Naive B cell (primary cell): Measurements from ENCODE around the gene GPR78. TPM values are rescaled to one million over a fixed set of nuclear protein-coding genes. Genes with fewer than 3 reads are reported as not detected.
A peak's percentile ranks its signal among the peaks of the same experiment; 100 is the strongest.

Experiments used
- ATAC-seq, 2 donors: fragments of 150-1000 bp; cut with Tn5 transposase; 2 replicates each; pipeline ENCODE4 v1.10.0; 2021; ENCODE audit warnings: low read depth in 2 of 2, mild to moderate bottlenecking in 2 of 2, moderate library complexity in 2 of 2
- DNase-seq: peaks from one replicate; pipeline ENCODE4 v3.0.0; 2022
- H3K27ac Mint-ChIP-seq, 6 donors: one replicate each; pipeline ENCODE4 v1.8.0; 2020 to 2022; ENCODE audit warnings: mild to moderate bottlenecking in 6 of 6, mixed read lengths in 6 of 6, moderate library complexity in 5 of 6, inconsistent platforms in 2 of 6
- H3K27me3 Mint-ChIP-seq, 3 donors: one replicate each; pipeline ENCODE4 v1.8.0; 2021 to 2022; ENCODE audit warnings: mixed read lengths in 3 of 3, mild to moderate bottlenecking in 1 of 3
- H3K36me3 Mint-ChIP-seq, 2 donors: one replicate each; pipeline ENCODE4 v1.8.0; 2020 to 2022; ENCODE audit warnings: mixed read lengths in 2 of 2, inconsistent platforms in 1 of 2, mild to moderate bottlenecking in 1 of 2
- H3K4me1 Mint-ChIP-seq, 3 donors: one replicate each; pipeline ENCODE4 v1.8.0; 2020 to 2022; ENCODE audit warnings: mixed read lengths in 3 of 3, inconsistent platforms in 1 of 3, mild to moderate bottlenecking in 1 of 3, moderate library complexity in 1 of 3
- H3K4me3 Mint-ChIP-seq, 8 donors: one replicate each; pipeline ENCODE4 v1.8.0; 2020 to 2022; ENCODE audit warnings: mild to moderate bottlenecking in 8 of 8, mixed read lengths in 8 of 8, moderate library complexity in 8 of 8, inconsistent platforms in 2 of 8
- H3K9me3 Mint-ChIP-seq, 7 donors: one replicate each; pipeline ENCODE4 v1.8.0; 2020 to 2022; ENCODE audit warnings: mixed read lengths in 7 of 7, mild to moderate bottlenecking in 5 of 7, inconsistent platforms in 2 of 7, moderate library complexity in 1 of 7
- polyA plus RNA-seq, 6 donors: library from polyadenylated mRNA; unstranded; fragments of 300-500 nt; fragmentation: Illumina TruSeq; gene quantifications; one replicate each; pipeline ENCODE4 v1.2.3, GENCODE V29; 2021; ENCODE audit warnings: low read depth in 6 of 6

Gene GPR78
- polyA plus RNA-seq, 6 donors from 2014 or later: not detected

DNA sequence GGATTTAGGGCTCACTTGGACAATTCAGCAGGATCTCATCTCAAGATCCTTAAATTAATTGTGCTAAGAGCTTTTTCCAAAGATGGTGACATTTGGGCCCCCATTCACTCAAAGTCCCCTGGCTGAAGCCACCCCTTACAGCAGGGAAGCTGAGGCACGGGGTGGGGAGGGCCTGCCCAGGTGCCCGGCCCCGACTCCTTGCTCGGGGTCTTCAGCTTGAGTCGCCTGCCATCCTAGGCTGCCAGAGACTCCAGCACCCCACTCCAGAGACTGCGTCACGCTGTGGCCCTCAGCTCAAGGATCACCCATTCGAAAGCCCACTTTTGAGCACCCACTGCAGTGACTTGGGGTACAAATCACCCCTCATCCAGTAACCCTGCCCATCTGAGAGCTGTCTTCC lies 39.2 kb upstream of the GPR78 start:
- DNase-seq: no peak
- H3K4me3 Mint-ChIP-seq: no peak overlapping the region

DNA sequence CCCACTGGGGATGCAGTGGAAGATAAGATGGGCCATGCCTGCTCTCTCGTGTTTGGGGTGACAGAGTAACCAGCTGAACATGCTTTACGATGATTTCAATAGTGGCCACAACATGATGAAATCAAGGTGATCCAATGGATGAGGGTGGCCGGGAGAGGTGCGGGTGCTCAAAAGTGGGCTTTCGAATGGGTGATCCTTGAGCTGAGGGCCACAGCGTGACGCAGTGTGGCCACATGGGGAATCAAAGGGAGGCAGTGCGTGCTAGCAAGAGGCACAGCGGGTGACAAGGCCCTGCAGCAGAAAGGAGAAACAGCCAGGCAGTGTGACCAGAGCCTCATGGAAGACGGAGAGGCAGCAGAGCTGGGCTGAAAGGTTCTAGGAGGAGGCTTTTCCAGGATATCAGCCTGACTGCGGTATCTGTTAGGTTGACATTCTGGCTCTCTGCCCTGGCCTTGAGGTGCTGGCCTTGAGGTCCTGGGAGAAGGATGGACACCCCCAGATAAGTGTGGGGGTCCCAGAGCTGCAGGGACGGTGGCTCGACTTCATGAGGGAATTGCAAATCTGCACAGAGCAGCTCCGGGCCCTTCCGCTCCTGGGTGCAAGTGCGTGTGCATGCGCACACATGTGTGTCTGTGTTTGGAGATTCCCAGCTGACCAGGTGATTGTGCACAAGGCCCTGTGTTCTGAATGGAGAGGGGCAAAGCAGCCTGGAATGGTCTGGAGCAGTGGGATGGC lies 38.0 kb upstream of the GPR78 start:
- Mint-ChIP-seq H3K36me3 (no peaks in the 10 kb centered on the region), H3K4me1 (no peaks in the 10 kb centered on the region), H3K27me3 (peaks cover 0 to 8% (median 7%) of the 10 kb centered on the region in 3 donors), H3K27ac (no peak overlapping the region), H3K4me3 (no peak overlapping the region), H3K9me3 (peaks cover 0 to 4% (median 1%) of the 10 kb centered on the region in 7 donors)
- DNase-seq: no peak
- no peak for ATAC-seq

More for the DNA sequence above, 39.2 kb upstream of the GPR78 start:
- Mint-ChIP-seq H3K27ac (no peak overlapping the region), H3K27me3 (peaks cover 0 to 16% (median 7%) of the 10 kb centered on the region in 3 donors), H3K4me1 (no peaks in the 10 kb centered on the region), H3K36me3 (no peaks in the 10 kb centered on the region), H3K9me3 (peaks cover 0 to 2% (median 0%) of the 10 kb centered on the region in 7 donors)
- no peak for ATAC-seq

DNA sequence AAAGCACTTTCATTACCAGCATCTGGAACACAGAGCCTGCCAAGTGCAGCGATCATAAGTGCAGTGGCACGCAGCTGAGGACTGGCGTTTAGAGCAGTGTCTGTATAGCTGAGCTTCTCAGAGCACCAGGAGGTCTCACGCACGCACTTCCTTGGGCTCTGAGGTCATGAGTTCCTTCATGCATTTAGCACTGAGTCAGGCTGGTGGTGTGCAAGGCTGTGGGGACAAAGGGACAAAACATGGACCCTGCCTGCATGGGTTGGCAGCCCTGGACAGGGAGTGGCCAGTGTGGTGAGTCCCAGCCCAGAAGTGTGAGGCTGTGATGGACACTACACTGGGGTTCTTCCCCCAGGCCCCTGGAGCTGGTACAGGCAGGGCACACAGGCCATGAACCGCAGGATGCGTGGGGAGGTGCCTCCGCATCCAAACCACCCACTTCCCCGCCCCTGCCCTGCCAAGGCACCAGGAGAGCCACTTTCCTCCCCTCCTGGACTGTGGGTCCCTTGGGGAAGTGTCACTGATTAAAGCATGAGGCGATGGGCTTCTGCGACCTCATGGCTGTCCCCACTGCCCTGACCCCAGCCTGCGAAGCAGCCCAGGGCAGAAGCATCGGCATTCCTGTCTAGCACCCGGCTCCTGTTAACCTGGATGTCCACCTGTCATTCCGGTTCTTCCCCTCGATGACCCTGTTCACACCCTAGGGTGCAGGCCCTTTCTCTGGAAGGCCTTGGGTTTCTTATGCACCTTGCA lies 37.2 kb upstream of the GPR78 start:
- ATAC-seq (no peak), DNase-seq (no peak)
- no peaks in the 10 kb centered on the region for H3K4me1 Mint-ChIP-seq
- H3K27me3 Mint-ChIP-seq: peaks cover 0 to 6% (median 6%) of the 10 kb centered on the region in 3 donors
- no peak overlapping the region for H3K4me3 Mint-ChIP-seq
- H3K9me3 Mint-ChIP-seq: peaks cover 0 to 4% (median 1%) of the 10 kb centered on the region in 7 donors
- no peaks in the 10 kb centered on the region for H3K36me3 Mint-ChIP-seq
- no peak overlapping the region for H3K27ac Mint-ChIP-seq

DNA sequence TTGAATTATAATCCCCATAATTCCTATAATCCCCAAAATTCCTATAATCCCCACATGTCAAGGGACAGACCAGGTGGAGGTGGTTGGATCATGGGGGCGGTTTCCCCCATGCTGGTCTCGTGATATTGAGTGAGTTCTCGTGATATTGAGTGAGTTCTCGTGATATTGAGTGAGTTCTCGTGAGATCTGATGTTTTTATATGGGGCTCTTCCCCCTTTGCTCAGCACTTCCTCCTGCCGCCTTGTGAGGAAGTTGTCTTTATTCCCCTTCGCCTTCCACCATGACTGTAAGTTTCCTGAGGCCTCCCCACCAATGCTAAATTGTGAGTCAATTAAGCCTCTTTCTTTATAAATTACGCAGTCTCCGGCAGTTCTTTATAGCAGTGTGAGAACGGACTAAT lies 36.6 kb upstream of the GPR78 start:
- Mint-ChIP-seq H3K27me3 (no peaks in the 10 kb centered on the region), H3K4me1 (no peaks in the 10 kb centered on the region), H3K36me3 (no peaks in the 10 kb centered on the region), H3K9me3 (peaks cover 0 to 4% (median 1%) of the 10 kb centered on the region in 7 donors), H3K4me3 (no peak overlapping the region), H3K27ac (no peak overlapping the region)
- ATAC-seq (no peak), DNase-seq (no peak)

DNA sequence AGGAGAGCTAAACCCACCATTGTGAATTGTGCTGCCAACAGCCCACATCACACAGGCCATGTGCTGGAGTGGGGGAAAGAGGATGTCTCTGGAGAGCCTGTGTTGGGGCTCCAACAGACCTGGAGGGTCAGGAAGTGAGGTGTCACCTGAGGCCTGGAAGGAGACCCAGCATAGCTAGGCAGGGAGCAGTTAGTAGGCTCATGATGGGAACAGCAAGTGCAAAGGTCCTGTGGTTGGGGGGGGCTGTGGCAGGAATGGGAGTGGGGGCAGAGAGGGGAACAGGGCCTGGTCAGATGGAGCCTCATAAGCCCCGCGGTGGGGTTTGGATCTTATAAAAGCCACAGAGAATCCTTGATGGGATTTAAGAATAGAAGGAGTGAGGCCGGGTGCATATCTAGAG lies 35.9 kb upstream of the GPR78 start:
- no peak for ATAC-seq
- no peaks in the 10 kb centered on the region for H3K27me3 Mint-ChIP-seq
- no peaks in the 10 kb centered on the region for H3K36me3 Mint-ChIP-seq
- H3K4me1 Mint-ChIP-seq: no peaks in the 10 kb centered on the region
- H3K4me3 Mint-ChIP-seq: no peak overlapping the region
- H3K9me3 Mint-ChIP-seq: peaks cover 0 to 4% (median 1%) of the 10 kb centered on the region in 7 donors
- no peak overlapping the region for H3K27ac Mint-ChIP-seq
- DNase-seq: no peak

DNA sequence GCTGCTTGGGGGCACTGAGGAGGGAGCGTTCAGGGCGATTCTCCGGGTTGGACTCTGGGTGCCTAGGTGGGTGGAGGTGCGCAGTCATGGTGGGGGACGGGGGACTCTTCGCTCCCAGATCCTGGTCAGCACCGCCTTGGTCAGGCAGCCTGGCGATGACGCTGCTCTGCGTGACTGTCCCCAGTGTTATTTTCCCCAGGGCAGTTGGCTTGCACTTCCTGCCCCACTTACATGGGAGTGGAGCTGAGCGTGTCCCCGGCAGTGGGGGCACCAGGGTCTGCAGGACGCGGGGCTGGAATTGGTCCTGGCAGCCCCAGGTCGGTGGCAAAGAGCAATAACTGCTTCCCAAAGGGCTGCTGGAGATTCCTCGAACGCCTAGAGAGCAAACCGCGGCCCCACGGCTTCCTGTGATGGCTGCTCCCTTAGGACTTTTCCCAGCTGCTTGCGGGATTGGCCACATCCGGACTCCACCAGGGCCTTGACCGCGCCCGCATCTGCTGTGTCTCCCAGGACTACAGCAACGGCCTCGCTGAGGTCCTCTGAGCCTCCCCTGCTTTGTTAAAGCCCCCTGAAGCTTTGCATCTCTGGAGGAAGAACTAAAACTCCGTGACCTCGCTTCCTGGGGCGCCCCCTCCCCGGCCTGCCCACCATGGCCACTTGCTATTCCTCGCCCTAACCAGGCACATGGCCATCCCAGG lies 35.3 kb upstream of the GPR78 start:
- ATAC-seq: no peak
- H3K9me3 Mint-ChIP-seq: peaks cover 0 to 4% (median 1%) of the 10 kb centered on the region in 7 donors
- H3K27me3 Mint-ChIP-seq: no peaks in the 10 kb centered on the region
- H3K36me3 Mint-ChIP-seq: no peaks in the 10 kb centered on the region
- no peaks in the 10 kb centered on the region for H3K4me1 Mint-ChIP-seq
- H3K27ac Mint-ChIP-seq: no peak overlapping the region
- no peak overlapping the region for H3K4me3 Mint-ChIP-seq
- no peak for DNase-seq

DNA sequence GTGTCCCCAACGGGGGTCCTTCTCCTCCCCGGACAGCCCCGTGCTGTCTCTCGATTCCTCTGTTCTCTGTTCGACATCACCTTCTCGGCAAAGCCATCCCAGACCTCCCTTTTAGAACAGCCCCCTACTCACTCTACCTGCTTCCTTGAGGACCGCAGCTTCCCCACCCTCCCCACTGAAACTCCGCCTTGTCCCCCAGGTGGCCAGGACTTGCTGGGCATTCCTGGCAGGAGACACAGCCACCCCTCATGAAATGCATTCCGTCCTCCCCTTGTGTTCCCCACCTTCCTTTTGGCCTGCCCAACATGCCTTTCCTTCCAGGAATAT lies 34.8 kb upstream of the GPR78 start:
- Mint-ChIP-seq H3K4me3 (no peak overlapping the region), H3K27ac (no peak overlapping the region), H3K4me1 (no peaks in the 10 kb centered on the region), H3K27me3 (no peaks in the 10 kb centered on the region), H3K9me3 (peaks cover 0 to 4% (median 1%) of the 10 kb centered on the region in 7 donors), H3K36me3 (no peaks in the 10 kb centered on the region)
- no peak for DNase-seq
- ATAC-seq: no peak

DNA sequence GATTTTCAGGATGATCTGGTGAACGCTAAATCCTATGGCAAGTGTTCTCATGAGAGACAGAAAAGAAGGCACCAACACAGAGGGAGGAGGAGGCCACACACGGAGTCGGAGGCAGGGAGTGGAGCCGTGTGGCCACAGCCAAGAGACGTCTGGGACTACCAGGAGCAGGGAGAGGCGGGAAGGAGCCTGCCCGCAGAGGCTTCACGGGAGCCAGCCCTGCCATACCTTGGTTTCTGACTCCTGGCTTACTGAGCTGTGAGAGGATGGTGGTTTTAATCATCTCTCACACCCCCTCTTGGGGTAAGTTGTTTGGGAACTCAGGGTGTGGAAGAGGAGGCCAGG lies 33.5 kb upstream of the GPR78 start:
- Mint-ChIP-seq H3K27me3 (no peaks in the 10 kb centered on the region), H3K27ac (no peak overlapping the region), H3K9me3 (peaks cover 0 to 7% (median 1%) of the 10 kb centered on the region in 7 donors), H3K4me3 (no peak overlapping the region), H3K36me3 (no peaks in the 10 kb centered on the region), H3K4me1 (no peaks in the 10 kb centered on the region)
- DNase-seq (no peak), ATAC-seq (no peak)

DNA sequence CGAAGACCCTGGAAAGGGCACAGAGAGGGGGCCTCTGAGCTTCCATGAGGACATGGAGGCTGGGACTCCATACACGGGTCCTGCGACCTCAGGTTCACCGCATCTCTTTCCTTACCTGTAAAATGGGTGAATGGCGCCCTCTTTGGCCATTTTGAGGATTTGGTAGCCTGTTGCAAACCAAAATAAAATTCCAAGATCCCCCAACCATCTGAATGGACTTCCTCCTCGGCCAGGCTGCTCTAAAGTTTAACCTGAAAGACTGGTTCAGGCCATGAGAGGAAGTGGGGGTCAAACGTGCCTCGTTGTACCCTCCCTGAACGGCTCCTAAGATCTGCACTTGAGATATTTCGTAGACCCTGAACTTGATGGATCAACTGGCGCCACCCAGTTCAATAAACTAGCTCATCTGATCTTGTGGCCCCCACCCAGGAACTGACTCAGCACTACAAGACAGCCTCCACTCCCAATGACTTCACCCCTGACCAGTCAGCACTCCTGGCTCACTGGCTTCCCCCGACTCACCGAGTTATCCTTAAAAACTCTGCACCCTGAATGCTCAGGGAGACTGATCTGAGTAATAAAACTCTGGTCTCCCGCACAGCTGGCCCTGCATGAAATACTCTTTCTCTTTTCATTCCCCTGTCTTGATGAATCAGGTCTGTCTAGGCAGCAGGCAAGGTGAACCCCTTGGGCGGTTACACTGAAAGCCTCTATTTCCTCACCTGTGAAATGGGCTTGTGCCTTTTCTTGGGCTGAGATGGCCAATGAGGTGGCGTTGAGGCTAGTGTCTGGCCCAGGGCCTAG lies 32.9 kb upstream of the GPR78 start:
- Mint-ChIP-seq H3K36me3 (no peaks in the 10 kb centered on the region), H3K4me1 (no peaks in the 10 kb centered on the region), H3K9me3 (peaks cover 0 to 8% (median 2%) of the 10 kb centered on the region in 7 donors), H3K4me3 (no peak overlapping the region), H3K27ac (no peak overlapping the region), H3K27me3 (peaks cover 0 to under 1% (median 0%) of the 10 kb centered on the region in 3 donors)
- ATAC-seq (no peak), DNase-seq (no peak)

DNA sequence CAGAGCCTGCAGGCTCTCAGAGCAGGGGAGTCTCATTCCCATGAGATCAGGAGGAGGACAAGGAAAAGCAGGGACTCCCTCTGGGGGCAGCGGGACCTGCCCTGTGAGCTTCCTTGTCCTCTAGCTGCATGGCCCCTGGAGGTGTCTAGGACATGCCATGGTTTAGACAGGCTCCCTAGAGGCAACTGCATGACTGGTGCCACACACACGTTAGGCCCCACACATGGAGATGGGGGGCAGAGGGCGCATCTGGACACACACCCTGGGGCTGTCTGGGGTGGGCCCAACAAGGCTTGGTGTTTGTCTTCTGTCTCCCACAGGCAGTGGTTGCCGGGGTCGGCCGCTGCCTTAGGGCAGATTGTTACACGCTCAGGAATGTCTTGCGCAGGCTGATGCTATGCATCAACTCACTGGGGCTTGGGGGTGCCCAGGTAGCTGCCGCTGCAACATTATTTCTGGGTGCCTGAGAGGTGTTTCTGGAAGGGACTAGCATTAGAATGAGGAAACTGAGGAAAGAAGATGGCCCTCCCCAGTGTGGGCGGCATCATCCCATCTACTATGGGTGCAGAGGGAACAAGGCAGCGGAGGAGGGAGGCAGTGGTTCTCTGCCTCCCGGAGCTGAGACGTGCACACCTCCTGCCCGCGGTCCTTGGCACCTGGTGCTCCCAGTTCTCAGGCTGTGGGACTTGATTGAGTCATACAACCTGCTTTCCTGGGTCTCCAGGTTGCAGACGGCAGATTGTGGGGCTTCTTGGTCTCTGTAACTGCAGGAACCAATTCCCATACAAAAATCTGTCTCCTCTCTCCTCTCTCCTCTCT lies 32.1 kb upstream of the GPR78 start:
- no peak overlapping the region for H3K4me3 Mint-ChIP-seq
- H3K36me3 Mint-ChIP-seq: no peaks in the 10 kb centered on the region
- no peak for DNase-seq
- peaks cover 0 to 6% (median 0%) of the 10 kb centered on the region in 3 donors for H3K27me3 Mint-ChIP-seq
- H3K27ac Mint-ChIP-seq: peak overlapping the region in 1 of 6 donors; percentile 54
- peaks cover 0 to 10% (median 5%) of the 10 kb centered on the region in 7 donors for H3K9me3 Mint-ChIP-seq
- no peaks in the 10 kb centered on the region for H3K4me1 Mint-ChIP-seq
- ATAC-seq: no peak

DNA sequence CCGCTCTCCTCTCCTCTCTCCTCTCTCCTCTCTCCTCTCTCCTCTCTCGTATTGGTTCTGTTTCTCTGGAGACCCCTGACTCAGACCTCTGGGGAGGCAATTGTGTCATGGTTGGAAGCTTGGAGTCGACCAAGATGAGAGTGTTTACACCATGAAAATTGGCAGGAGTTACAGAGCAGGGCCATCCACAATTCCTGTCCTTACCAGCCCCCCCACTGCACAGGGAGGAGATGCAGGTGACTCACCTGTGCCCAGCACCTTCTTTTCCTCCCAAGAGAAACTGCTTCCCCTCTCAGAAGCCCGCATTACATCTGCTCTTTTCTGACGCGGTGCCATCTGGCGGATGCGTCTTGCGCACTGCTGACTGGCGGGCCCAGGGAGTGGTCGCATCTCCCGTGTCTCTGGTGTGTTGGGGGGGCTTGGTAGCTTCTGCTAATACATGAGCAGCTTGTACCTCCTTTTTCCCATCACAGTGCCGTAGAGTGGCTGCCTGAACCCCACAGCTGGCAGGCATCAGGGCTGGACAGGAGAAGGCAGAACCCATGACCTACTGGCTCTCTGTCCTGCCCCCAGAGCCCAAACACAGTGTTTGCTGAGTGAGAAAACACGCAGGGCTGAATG lies 31.4 kb upstream of the GPR78 start:
- Mint-ChIP-seq H3K27me3 (peaks cover 0 to 6% (median 0%) of the 10 kb centered on the region in 3 donors), H3K36me3 (no peaks in the 10 kb centered on the region), H3K4me1 (no peaks in the 10 kb centered on the region), H3K9me3 (peaks cover 0 to 10% (median 3%) of the 10 kb centered on the region in 7 donors), H3K4me3 (no peak overlapping the region), H3K27ac (peak overlapping the region in 1 of 6 donors; percentile 54)
- DNase-seq: no peak
- ATAC-seq: no peak

DNA sequence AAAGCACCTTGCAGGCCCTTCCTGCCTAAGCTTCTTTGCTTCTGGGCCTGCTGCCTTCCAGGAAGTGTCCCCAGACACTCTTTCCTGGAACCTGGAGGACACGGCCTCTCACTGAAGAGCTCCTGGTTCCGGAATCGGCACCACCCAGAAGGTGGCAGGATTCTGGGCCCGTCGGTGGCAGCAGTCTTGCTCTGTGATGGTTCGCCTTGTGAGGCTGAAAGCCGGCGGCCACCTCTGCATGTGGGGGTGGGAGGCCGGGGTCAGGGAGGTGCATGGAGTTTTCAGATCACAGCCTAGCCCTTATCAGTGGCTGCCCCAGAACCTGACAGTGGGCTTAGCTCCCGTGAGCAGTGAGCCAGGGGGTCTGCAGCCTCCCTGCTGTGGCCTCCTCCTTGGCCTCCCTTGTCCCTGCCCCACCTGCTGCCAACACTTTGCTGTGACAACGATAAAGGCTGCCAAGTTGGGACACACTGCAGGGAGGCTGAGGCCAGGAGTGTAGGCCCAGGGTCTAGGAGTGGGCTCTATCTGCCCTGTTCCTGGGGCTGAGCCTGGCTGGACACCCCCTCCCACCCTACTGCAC lies 30.8 kb upstream of the GPR78 start:
- no peak overlapping the region for H3K4me3 Mint-ChIP-seq
- H3K27ac Mint-ChIP-seq: no peak overlapping the region
- ATAC-seq (no peak), DNase-seq (no peak)
- peaks cover 0 to 6% (median 0%) of the 10 kb centered on the region in 3 donors for H3K27me3 Mint-ChIP-seq
- H3K36me3 Mint-ChIP-seq: no peaks in the 10 kb centered on the region
- H3K9me3 Mint-ChIP-seq: peaks cover 0 to 10% (median 3%) of the 10 kb centered on the region in 7 donors
- H3K4me1 Mint-ChIP-seq: no peaks in the 10 kb centered on the region
